HepG2 (cell line): ENCODE data around the gene IRF7. TPM values are rescaled to one million over a fixed set of nuclear protein-coding genes. Genes with fewer than 3 reads are reported as not detected.

Experiments
- CEBPG ChIP-seq: IDR thresholded peaks from 2 replicates; pipeline ENCODE4 v1.6.1; 2016
- FOXM1 ChIP-seq: sonication (generic); formaldehyde crosslinking; IDR thresholded peaks from 2 replicates; pipeline ENCODE4 v1.5.0; 2020; ENCODE audit warnings: missing genetic modification reagents
- NFATC3 ChIP-seq: sonication (generic); formaldehyde crosslinking; IDR thresholded peaks from 2 replicates; pipeline ENCODE4 v1.5.1; 2020; ENCODE audit warnings: mild to moderate bottlenecking, missing genetic modification reagents
- NKX3-1 ChIP-seq: sonication (generic); formaldehyde crosslinking; IDR thresholded peaks from 2 replicates; pipeline ENCODE4 v1.5.0; 2020; ENCODE audit warnings: missing genetic modification reagents
- ONECUT2 ChIP-seq: sonication (generic); formaldehyde crosslinking; IDR thresholded peaks from 2 replicates; pipeline ENCODE4 v1.4.0; 2020; ENCODE audit warnings: missing genetic modification reagents
- TCF7 ChIP-seq: sonication (generic); IDR thresholded peaks from 2 replicates; pipeline ENCODE4 v1.6.1; 2016; ENCODE audit warnings: antibody characterized with exemption, low read depth
- XBP1 ChIP-seq: sonication (generic); formaldehyde crosslinking; IDR thresholded peaks from 2 replicates; pipeline ENCODE4 v1.5.0; 2020; ENCODE audit warnings: missing genetic modification reagents
- ZNF292 ChIP-seq: sonication (generic); formaldehyde crosslinking; IDR thresholded peaks from 2 replicates; pipeline ENCODE4 v1.8.1; 2022; ENCODE audit warnings: mild to moderate bottlenecking, low read depth, missing genetic modification reagents, borderline replicate concordance
- ZNF350 ChIP-seq: sonication (generic); formaldehyde crosslinking; IDR thresholded peaks from 2 replicates; pipeline ENCODE4 v1.4.0; 2020; ENCODE audit warnings: mild to moderate bottlenecking, low read depth, missing genetic modification reagents, borderline replicate concordance
- ZNF382 ChIP-seq: sonication (generic); formaldehyde crosslinking; IDR thresholded peaks from 2 replicates; pipeline ENCODE4 v1.5.0; 2020; ENCODE audit warnings: missing genetic modification reagents, mild to moderate bottlenecking, borderline replicate concordance
- ZNF383 ChIP-seq: sonication (generic); formaldehyde crosslinking; IDR thresholded peaks from 2 replicates; pipeline ENCODE4 v1.4.0; 2020; ENCODE audit warnings: missing genetic modification reagents, mild to moderate bottlenecking, borderline replicate concordance
- ZNF850 ChIP-seq: sonication (generic); formaldehyde crosslinking; conservative IDR thresholded peaks from 2 replicates; pipeline ENCODE4 v1.9.0; 2021; ENCODE audit warnings: mild to moderate bottlenecking, missing genetic modification reagents
- polyA plus RNA-seq, 8 experiments: library from polyadenylated mRNA; depleted of rRNA in 3 of 8; stranded (reverse) in 7 of 8; unstranded in 1 of 8; fragments of >200 nt; fragmentation: Illumina TruSeq in 4 of 8; extraction: Trizol in 4 of 8; gene quantifications; 2 replicates each; pipeline versions ENCODE4 v1.2.1 to v1.2.3, GENCODE V29; 2011 to 2016; ENCODE audit warnings: low read depth in 4 of 8, missing spikeins in 1 of 8, mixed read lengths in 1 of 8; ENCODE audit not compliant: insufficient read depth in 1 of 8
- total RNA-seq, 5 experiments: library from RNA; depleted of rRNA; stranded (reverse); fragments of >200 nt; fragmentation: Illumina TruSeq; extraction: Trizol; gene quantifications; 2 replicates each; pipeline ENCODE4 v1.2.3, GENCODE V29; 2016; ENCODE audit warnings: low read depth in 1 of 5
- TF ChIP-seq, protein P1 (sequence below): sonication (generic); formaldehyde crosslinking; IDR thresholded peaks from 2 replicates; pipeline ENCODE4 v1.4.0; 2020; ENCODE audit warnings: mild to moderate bottlenecking, missing genetic modification reagents
- TF ChIP-seq, protein P2 (sequence below): sonication (generic); formaldehyde crosslinking; IDR thresholded peaks from 2 replicates; pipeline ENCODE4 v1.4.0; 2020; ENCODE audit warnings: missing genetic modification reagents, borderline replicate concordance
- TF ChIP-seq, protein P3 (sequence below): sonication (generic); formaldehyde crosslinking; IDR thresholded peaks from 2 replicates; pipeline ENCODE4 v1.4.0; 2020; ENCODE audit warnings: missing genetic modification reagents
- TF ChIP-seq, protein P4 (sequence below): sonication (generic); formaldehyde crosslinking; IDR thresholded peaks from 2 replicates; pipeline ENCODE4 v1.5.0; 2020; ENCODE audit warnings: missing genetic modification reagents, mild to moderate bottlenecking, borderline replicate concordance
- TF ChIP-seq, protein P5 (sequence below): sonication (generic); formaldehyde crosslinking; IDR thresholded peaks from 2 replicates; pipeline ENCODE4 v1.5.0; 2020; ENCODE audit warnings: mild to moderate bottlenecking, missing genetic modification reagents, borderline replicate concordance

Gene IRF7
- total and polyA plus RNA-seq, 2 of the 13 experiments (the other 11 are each of a cell fraction or from before 2014, with no cell fraction given) = not detected

DNA sequence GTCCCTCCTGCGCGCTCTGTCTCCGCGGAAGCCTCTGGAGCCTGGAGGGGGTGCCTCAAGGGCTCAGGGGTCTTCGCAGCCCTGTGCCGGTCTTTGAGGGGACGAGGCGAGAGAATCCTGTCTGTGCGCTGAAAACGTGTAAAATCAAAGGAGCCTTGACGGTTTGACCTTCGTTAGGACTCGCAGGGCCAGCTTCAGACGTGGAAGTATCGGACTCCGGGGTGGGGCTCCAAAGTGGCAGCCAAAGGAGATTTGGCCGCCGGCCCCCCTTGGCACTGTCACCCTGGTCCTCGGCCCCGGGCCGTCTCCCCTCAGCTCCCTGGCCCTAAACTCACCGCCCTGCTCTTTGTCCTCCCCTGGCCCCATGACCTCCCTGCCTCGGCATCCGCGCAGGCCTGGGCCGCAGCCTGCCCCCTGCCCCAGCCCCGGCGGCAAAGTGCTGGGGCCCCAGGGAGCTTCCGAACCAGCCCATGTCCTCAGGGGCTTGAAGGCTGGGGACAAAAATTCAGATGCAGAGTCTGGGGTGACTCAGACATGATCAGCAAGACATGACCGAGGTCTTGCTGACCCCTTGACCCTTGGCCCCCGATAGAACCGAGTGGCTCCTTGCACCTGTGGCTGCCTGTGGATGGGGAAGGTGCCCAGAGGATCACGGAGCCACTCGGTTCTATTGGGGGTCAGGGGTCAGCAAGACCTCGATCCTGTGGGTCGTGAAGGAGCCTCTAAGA, 46.4 kb downstream of the IRF7 start (continued):
- TF ChIP-seq, protein P1, sequence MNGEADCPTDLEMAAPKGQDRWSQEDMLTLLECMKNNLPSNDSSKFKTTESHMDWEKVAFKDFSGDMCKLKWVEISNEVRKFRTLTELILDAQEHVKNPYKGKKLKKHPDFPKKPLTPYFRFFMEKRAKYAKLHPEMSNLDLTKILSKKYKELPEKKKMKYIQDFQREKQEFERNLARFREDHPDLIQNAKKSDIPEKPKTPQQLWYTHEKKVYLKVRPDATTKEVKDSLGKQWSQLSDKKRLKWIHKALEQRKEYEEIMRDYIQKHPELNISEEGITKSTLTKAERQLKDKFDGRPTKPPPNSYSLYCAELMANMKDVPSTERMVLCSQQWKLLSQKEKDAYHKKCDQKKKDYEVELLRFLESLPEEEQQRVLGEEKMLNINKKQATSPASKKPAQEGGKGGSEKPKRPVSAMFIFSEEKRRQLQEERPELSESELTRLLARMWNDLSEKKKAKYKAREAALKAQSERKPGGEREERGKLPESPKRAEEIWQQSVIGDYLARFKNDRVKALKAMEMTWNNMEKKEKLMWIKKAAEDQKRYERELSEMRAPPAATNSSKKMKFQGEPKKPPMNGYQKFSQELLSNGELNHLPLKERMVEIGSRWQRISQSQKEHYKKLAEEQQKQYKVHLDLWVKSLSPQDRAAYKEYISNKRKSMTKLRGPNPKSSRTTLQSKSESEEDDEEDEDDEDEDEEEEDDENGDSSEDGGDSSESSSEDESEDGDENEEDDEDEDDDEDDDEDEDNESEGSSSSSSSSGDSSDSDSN (CRISPR knock-in tag) = peak; percentile 74
- TF ChIP-seq, protein P2, sequence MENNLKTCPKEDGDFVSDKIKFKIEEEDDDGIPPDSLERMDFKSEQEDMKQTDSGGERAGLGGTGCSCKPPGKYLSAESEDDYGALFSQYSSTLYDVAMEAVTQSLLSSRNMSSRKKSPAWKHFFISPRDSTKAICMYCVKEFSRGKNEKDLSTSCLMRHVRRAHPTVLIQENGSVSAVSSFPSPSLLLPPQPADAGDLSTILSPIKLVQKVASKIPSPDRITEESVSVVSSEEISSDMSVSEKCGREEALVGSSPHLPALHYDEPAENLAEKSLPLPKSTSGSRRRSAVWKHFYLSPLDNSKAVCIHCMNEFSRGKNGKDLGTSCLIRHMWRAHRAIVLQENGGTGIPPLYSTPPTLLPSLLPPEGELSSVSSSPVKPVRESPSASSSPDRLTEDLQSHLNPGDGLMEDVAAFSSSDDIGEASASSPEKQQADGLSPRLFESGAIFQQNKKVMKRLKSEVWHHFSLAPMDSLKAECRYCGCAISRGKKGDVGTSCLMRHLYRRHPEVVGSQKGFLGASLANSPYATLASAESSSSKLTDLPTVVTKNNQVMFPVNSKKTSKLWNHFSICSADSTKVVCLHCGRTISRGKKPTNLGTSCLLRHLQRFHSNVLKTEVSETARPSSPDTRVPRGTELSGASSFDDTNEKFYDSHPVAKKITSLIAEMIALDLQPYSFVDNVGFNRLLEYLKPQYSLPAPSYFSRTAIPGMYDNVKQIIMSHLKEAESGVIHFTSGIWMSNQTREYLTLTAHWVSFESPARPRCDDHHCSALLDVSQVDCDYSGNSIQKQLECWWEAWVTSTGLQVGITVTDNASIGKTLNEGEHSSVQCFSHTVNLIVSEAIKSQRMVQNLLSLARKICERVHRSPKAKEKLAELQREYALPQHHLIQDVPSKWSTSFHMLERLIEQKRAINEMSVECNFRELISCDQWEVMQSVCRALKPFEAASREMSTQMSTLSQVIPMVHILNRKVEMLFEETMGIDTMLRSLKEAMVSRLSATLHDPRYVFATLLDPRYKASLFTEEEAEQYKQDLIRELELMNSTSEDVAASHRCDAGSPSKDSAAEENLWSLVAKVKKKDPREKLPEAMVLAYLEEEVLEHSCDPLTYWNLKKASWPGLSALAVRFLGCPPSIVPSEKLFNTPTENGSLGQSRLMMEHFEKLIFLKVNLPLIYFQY = no peak
- TF ChIP-seq FOXM1 (CRISPR knock-in tag) (no peak), ZNF292 (CRISPR knock-in tag) (no peak), ZNF850 (CRISPR knock-in tag) (no peak), ONECUT2 (CRISPR knock-in tag) (no peak), CEBPG (CRISPR knock-in tag) (no peak), TCF7 (no peak), NKX3-1 (CRISPR knock-in tag) (no peak), ZNF350 (CRISPR knock-in tag) (peak; percentile 39; the same call in 1 of the 2 replicates), XBP1 (CRISPR knock-in tag) (no peak), NFATC3 (CRISPR knock-in tag) (no peak), ZNF383 (CRISPR knock-in tag) (no peak), ZNF382 (CRISPR knock-in tag) (no peak)
- TF ChIP-seq, protein P3, sequence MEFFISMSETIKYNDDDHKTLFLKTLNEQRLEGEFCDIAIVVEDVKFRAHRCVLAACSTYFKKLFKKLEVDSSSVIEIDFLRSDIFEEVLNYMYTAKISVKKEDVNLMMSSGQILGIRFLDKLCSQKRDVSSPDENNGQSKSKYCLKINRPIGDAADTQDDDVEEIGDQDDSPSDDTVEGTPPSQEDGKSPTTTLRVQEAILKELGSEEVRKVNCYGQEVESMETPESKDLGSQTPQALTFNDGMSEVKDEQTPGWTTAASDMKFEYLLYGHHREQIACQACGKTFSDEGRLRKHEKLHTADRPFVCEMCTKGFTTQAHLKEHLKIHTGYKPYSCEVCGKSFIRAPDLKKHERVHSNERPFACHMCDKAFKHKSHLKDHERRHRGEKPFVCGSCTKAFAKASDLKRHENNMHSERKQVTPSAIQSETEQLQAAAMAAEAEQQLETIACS (CRISPR knock-in tag) = no peak
- TF ChIP-seq, protein P4, sequence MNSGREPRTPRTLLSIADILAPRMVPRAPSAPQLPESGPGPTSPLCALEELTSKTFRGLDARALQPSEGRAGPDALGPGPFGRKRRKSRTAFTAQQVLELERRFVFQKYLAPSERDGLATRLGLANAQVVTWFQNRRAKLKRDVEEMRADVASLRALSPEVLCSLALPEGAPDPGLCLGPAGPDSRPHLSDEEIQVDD = no peak
- TF ChIP-seq, protein P5, sequence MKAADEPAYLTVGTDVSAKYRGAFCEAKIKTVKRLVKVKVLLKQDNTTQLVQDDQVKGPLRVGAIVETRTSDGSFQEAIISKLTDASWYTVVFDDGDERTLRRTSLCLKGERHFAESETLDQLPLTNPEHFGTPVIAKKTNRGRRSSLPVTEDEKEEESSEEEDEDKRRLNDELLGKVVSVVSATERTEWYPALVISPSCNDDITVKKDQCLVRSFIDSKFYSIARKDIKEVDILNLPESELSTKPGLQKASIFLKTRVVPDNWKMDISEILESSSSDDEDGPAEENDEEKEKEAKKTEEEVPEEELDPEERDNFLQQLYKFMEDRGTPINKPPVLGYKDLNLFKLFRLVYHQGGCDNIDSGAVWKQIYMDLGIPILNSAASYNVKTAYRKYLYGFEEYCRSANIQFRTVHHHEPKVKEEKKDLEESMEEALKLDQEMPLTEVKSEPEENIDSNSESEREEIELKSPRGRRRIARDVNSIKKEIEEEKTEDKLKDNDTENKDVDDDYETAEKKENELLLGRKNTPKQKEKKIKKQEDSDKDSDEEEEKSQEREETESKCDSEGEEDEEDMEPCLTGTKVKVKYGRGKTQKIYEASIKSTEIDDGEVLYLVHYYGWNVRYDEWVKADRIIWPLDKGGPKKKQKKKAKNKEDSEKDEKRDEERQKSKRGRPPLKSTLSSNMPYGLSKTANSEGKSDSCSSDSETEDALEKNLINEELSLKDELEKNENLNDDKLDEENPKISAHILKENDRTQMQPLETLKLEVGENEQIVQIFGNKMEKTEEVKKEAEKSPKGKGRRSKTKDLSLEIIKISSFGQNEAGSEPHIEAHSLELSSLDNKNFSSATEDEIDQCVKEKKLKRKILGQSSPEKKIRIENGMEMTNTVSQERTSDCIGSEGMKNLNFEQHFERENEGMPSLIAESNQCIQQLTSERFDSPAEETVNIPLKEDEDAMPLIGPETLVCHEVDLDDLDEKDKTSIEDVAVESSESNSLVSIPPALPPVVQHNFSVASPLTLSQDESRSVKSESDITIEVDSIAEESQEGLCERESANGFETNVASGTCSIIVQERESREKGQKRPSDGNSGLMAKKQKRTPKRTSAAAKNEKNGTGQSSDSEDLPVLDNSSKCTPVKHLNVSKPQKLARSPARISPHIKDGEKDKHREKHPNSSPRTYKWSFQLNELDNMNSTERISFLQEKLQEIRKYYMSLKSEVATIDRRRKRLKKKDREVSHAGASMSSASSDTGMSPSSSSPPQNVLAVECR (CRISPR knock-in tag) = peak; percentile 17; the same call in 1 of the 2 replicates
